Tibial nerve (tissue), 4 donors: Measurements from ENCODE around the gene STK33.

Source experiments
- CTCF ChIP-seq, 5 experiments: fragments of 200-600 bp in 3 of 5; fragments of 450-650 bp in 2 of 5; sonication (generic) in 3 of 5; IDR thresholded peaks; one replicate each; pipeline ENCODE4 v1.5.1; 2016 to 2019; ENCODE audit warnings: antibody characterized with exemption in 5 of 5, mild to moderate bottlenecking in 3 of 5, moderate library complexity in 2 of 5
- EP300 ChIP-seq, 2 donors: sonication (generic); formaldehyde crosslinking; IDR thresholded peaks; one replicate each; pipeline ENCODE4 v1.6.1; 2017; ENCODE audit warnings: antibody characterized with exemption in 2 of 2, mild to moderate bottlenecking in 1 of 2

GRCh38 chr11:8383627-8384026, 210.4 kb downstream of the STK33 start:
- TF ChIP-seq CTCF (IDR thresholded peaks at IDR 0.05) = no peak
- no peak for TF ChIP-seq EP300 (IDR thresholded peaks at IDR 0.05)
